HG03460 (cell line): ENCODE results near the gene ZIM2.
"Not testable (repeated sequence)": the region's sequence is repeated elsewhere in the genome, so short reads cannot be mapped to it uniquely, and the experiment has no call there.

Source experiments
- ATAC-seq: cut with Tn5 transposase; IDR thresholded peaks from one replicate; pipeline ENCODE4 v1.9.1; 2021; ENCODE audit not compliant: unreplicated experiment

The ZIM2 gene

DNA sequence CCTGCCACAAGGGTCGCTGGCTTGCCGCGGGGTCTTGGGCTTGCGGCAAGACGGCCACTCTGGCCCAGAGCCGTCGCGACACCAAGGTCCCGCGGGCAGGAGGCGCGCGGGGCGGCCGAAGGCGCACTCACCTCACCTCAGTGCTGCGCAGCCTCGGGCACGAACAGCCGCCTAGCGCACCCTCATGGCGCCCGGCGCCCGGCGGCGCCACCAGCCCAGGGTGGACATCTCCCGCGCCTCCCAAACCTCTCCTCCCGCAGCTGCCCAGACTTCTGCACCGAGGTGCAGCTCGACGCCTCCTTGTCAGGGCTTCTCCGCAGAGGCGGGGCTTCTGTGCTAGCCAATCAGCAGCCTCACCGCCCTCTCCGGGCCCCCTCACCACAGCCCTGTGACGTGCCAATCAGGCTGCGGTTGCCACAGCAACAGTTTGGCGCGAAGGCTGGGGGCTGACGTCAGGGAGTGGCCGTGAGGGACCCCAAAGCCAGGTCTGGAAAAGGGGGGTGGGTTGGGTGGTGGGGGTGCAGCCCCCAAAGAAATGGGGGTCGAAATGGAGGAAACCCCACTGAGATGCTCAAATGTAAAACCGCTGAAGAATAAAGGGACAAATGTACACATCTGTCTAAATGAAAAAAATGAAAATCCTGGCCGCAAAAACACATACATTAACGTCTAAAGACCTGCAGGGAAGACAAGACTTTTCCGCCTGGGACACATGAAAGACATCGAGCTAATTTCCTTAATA lies at the start of gene ZIM2, which contains the start of gene PEG3:
ZIM2 (minus strand) TSS at position 276 of the 742 bp plus-strand sequence. CDS start 16,449 bp downstream, outside the sequence.
PEG3 (minus strand) TSS at position 276 of the 742 bp plus-strand sequence. CDS start 16,071 bp downstream, outside the sequence.
- ATAC-seq, result no peak

DNA sequence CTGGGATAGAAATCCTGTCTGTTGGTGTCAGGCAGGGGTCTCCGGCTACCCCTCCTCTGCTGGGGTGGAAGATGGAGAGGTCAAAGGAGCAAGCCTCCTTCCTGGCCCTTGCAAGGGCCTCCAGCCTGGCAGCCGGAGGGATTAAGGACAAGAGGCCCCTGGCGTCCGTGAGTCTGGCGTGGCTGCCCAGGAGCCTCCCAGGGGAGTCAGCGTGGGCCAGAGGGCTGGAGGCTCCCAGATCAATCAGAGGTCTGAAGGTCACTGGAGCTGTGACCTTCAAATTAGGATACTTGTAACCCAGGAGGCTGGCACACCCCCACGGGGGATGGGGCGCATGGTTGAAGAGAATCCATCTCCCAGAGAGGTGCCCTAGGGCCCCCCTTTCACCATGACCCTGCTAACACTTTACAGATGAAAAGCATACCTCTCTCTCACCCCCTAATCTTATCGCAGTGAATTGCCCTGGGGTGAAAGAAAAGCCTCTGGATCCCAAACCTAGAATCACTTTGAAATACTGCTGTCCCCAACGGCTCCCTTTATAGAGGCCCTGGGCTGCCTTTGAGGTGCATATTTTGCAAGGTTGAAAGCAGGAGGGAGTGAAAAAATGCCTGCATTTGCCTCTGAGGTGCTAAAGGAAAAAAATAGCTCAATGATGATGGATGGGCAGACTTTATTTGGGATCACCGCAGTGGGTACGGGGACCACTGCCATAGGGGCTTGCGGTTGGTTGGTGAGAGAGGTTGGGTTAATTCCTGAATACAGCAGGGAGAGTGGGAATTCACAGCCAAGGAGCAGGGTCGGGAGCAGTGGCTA lies 44.9 kb upstream of the ZIM2 start:
- no peak for ATAC-seq

DNA sequence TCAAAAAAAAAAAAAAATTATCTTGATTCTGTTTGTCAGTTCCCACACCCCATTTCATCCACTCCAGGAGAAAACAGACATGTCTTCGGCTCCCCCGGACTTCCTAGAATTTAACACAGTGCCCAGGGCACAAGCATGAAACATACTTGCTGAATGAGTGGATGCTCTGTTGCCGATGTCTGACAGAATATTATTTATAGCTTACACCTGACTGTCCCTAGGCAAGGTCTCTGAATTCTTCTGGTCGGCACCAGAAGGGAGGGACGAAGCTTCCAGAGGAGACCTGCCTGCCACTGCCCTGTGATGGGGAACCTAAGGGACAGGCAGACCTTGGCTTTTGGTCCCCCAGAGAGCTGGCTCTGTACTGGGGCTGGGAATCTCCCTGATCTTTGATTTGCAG lies 43.9 kb upstream of the ZIM2 start:
- ATAC-seq, result no peak

- ATAC-seq, result no peak
These were observed 40.2 kb upstream of the ZIM2 start for GRCh38 chr19:56880592-56881190.

GRCh38 chr19:56877069-56877715 lies 36.7 kb upstream of the ZIM2 start:
- ATAC-seq, result no peak

DNA sequence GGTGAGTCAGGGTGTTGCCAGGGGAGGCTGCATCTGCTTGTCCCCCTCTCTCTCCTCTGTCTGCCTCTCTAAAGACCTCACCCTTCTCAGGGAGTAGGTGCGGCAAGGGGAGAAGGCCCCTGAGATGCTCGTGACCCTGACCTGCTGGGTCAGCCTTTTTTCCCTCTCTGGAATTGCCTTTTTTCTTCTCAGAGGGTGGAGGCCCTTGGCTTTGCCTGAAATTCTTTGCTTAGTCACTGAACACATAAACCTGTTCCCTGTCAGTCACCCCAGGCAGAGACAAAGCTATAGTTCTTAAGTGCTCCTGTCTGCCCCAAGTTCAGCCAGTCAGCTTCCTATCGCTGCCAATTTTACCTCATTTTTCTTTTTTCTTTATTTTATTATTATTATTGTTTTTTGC lies 35.2 kb upstream of the ZIM2 start:
- ATAC-seq, result no peak

- ATAC-seq, result no peak
These were observed 34.0 kb upstream of the ZIM2 start for GRCh38 chr19:56874530-56874929.

DNA sequence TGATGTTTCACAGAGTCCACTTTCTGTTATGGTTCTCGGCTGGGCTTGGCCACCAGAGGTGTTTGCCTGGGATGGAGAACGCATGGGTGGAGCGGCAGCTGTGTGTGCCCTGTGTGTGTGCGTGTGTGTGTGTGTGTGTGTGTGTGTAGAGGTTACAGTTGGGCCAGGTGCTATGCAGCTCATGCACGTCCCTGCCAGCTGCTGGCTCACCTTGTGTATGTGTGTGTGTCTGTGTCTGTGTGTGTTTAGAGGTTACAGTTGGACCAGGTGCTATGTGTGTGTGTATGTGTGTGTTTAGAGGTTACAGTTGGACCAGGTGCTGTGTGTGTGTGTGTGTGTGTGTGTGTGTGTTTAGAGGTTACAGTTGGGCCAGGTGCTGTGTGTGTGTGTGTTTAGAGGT lies 33.0 kb upstream of the ZIM2 start:
- no peak for ATAC-seq

GRCh38 chr19:56869886-56870285 lies 29.4 kb upstream of the ZIM2 start:
- ATAC-seq, result no peak

- ATAC-seq, result no peak
These were observed 27.9 kb upstream of the ZIM2 start for GRCh38 chr19:56868446-56868845.

GRCh38 chr19:56866538-56866937 lies 26.0 kb upstream of the ZIM2 start:
- ATAC-seq, result no peak

- ATAC-seq, result no peak
These were observed 24.1 kb upstream of the ZIM2 start for GRCh38 chr19:56864443-56865125.

GRCh38 chr19:56862741-56863140 lies 22.2 kb upstream of the ZIM2 start:
- no peak for ATAC-seq

DNA sequence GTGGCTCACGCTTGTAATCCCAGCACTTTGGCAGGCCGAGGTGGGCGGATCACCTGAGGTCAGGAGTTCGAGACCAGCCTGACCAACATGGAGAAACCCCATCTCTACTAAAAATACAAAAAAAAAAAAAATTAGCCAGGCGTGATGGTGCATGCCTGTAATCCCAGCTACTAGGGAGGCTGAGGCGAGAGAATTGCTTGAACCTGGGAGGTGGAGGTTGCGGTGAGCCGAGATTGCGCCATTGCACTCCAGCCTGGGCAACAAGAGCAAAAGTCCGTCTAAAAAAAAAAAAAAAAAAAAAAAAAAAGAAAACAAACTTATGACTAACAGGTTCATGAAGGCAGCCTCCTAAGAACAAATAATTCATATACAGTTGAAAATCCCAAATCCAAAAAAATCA lies 19.9 kb upstream of the ZIM2 start:
- ATAC-seq, result not testable (repeated sequence)

DNA sequence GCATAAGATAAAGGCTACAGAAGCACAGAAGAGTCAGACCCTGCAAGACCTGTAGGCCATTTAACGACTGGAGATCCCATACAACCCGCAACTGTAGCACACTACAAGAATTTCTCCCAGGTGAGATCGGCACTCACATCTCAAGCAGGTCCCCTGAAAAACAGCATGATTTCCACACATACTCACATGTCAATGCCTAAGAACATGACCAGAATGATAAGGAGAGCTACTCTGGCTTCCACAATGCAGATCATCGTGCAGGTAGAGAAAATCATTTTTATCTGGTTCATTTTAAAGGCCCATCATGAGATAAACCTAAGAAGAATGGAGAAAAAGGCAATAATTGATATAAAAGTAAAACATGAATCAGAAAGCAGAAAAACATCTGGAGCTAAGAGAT lies 17.5 kb upstream of the ZIM2 start:
- no peak for ATAC-seq

- ATAC-seq, result no peak
These were observed 16.3 kb upstream of the ZIM2 start for GRCh38 chr19:56856822-56857221.

GRCh38 chr19:56852361-56852760 lies 11.8 kb upstream of the ZIM2 start:
- ATAC-seq, result not testable (repeated sequence)

- no peak for ATAC-seq
These were observed 7.6 kb upstream of the ZIM2 start for GRCh38 chr19:56848166-56848565.

DNA sequence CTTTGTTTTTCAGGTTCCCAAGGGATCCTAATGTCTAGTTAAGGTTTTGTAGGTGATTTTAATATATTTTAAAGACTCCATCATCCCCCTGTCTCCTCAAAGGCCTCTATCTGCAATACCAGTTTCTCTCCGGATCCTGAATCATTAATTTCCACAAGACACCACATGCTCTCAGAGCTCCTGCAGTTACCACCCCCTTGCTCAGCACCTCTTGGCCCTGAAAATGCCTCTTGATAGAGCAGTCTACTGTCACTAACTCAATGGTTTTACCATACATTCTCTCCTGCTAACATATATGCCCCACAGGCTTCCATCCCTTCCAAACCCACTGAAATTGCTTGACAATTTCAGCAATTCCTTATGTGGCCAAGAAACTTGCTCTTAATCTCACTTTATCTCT lies 1.9 kb upstream of the ZIM2 start:
- no peak for ATAC-seq

GRCh38 chr19:56841193-56841543 lies 642 bp upstream of the ZIM2 start:
- no peak for ATAC-seq
